ENCODE measurements around the gene CAPRIN2. TPM values are rescaled to one million over a fixed set of nuclear protein-coding genes. Genes with fewer than 3 reads are reported as not detected.

The CAPRIN2 gene
- total RNA-seq, 1 donor from 2014 or later, result 21.2 TPM

- DNase-seq (no peak), ATAC-seq (ENCODE audit: poor library complexity) (no peak)
- intact Hi-C loops (cut with DNase I), result no loop called here
Measured at GRCh38 chr12:30769802-30770201, 15.1 kb upstream of the CAPRIN2 start.

- ATAC-seq (ENCODE audit: poor library complexity) (no peak), DNase-seq (no peak)
Measured at GRCh38 chr12:30764251-30764650, 9.5 kb upstream of the CAPRIN2 start.

GRCh38 chr12:30763053-30763452 lies 8.3 kb upstream of the CAPRIN2 start:
- intact Hi-C loops (cut with DNase I), result no loop called here
- no peak for ATAC-seq (ENCODE audit: poor library complexity)
- DNase-seq, result no peak

More at GRCh38 chr12:30764251-30764650, 9.5 kb upstream of the CAPRIN2 start:
- intact Hi-C loops (cut with DNase I), result no loop called here

DNA sequence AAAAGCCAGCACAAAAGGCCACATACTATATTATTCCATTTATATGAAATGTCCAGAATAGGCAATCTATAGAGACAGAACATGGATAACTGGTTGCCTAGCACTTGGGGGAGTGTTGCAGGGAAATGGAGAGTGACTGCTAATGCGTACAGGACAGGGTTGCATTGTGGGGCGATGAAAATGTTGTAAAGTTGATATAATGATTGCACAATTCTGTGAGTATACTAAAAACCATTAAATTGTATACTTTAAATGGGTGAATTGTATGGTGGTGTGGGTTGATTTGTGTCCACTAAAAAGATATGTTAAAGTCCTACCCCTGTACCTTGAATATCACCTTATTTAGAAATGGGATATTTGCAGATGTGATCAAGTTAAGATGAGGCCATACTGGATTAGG lies 7.0 kb upstream of the CAPRIN2 start:
- intact Hi-C loops (cut with DNase I), result no loop called here
- DNase-seq (no peak), ATAC-seq (ENCODE audit: poor library complexity) (no peak)

- intact Hi-C loops (cut with DNase I), result loop anchor here (10.0 kb wide), 1 partner anchor 63 kb away; the partner anchor contains the start of gene IPO8
- no peak for DNase-seq
Measured at GRCh38 chr12:30757316-30757715, 2.6 kb upstream of the CAPRIN2 start.

DNA sequence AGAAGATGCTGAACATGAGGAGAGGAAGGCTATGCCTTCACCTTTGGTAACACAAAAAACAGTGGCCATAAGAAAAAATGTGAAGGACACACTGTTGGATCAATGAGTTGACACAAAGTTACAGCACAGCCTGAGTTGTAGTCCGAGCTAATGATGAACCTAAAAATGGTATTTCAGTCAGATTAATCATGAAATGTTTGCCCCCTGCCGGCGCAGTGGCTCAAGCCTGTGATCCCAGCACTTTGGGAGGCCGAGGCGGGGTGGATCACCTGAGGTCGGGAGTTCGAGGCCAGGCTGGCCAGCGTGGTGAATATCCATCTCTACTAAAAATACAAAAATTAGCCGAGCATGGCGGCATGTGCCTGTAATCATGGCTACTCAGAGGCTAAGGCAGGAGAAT lies 1.3 kb upstream of the CAPRIN2 start:
- no peak for ATAC-seq (ENCODE audit: poor library complexity)
- intact Hi-C loops (cut with DNase I), result loop anchor here (10.0 kb wide), 1 partner anchor 61 kb away; the partner anchor contains the start of gene IPO8
- no peak for DNase-seq

More at GRCh38 chr12:30757316-30757715, 2.6 kb upstream of the CAPRIN2 start:
- no peak for ATAC-seq (ENCODE audit: poor library complexity)

DNA sequence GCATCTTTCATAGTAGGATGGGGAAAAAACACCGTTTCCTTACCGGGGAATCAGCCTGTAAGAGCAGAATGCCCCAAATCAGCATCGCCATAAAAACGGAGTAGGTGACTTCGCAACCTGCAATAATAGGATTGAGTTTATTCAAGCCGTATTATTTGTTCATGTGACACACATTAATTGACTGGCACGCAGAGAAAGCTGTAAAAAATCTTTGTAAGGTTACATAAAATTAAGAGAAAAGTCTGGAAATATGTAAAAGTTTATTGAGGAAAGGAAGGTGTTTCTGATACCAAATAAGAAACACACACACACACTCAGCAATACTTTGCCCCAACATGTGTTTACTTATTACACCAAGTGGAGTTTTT lies 628 bp upstream of the CAPRIN2 start:
- ATAC-seq (ENCODE audit: poor library complexity), result no peak
- no peak for DNase-seq
- intact Hi-C loops (cut with DNase I), result loop anchor here (10.0 kb wide), 1 partner anchor 61 kb away; the partner anchor contains the start of gene IPO8

GRCh38 chr12:30754383-30754749 lies 385 bp downstream of the CAPRIN2 start:
- ATAC-seq (ENCODE audit: poor library complexity), result no peak
- DNase-seq, result no peak
- intact Hi-C loops (cut with DNase I), result loop anchor here (10.0 kb wide), 1 partner anchor 60 kb away; the partner anchor contains the start of gene IPO8

DNA sequence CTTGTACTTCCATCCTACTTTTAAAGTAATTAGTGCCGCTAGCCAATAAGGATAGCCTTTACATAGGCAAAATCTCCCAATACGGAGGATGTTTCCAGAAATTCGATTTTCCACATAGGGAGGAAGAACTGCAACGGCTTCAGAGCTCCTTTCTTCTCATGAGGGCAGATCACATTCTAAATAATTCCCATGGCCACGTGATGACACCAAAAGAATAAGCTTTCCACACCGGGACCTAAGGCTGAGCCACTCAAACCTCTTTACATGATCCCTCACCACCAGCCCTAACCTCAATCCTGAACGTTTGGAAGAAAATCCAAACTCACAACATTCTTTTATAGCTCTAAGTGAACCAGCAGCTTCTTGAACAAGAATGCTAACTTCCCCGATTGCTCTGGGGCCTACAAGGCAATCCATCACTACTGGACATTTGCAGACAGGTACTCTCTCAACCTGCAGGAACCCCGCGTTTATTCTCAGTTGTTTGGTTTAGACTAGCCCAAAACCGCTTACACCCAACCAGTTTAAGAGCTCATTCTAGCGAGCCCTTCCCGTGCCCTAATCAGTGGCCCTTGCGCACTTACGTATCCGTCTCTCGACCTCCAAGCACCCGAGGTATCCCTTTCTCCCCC lies 884 bp downstream of the CAPRIN2 start:
- no peak for DNase-seq
- no peak for ATAC-seq (ENCODE audit: poor library complexity)
- intact Hi-C loops (cut with DNase I), result loop anchor here (10.0 kb wide), 1 partner anchor 59 kb away; the partner anchor contains the start of gene IPO8

DNA sequence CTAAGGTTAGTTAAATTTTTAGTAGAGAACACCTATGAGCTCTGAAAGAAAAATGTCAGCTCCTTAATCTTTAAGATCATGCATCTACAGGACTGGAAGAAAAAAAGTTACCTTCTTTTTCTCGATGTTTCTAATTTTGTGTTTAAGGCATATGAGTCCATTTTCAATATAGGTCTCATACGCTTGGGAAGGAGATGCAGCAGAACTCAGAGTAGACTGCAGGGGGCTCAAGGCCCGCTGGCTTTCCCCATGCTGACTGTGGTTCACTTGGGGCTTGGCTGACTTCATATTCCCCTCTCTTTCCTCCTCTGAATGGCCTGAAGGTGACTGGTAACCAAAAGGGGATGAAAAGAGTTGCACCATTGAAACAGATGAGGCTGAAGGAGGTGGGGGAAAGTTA lies 1.5 kb downstream of the CAPRIN2 start:
- intact Hi-C loops (cut with DNase I), result loop anchor here (10.0 kb wide), 1 partner anchor 58 kb away; the partner anchor contains the start of gene IPO8
- ATAC-seq (ENCODE audit: poor library complexity) (no peak), DNase-seq (no peak)

DNA sequence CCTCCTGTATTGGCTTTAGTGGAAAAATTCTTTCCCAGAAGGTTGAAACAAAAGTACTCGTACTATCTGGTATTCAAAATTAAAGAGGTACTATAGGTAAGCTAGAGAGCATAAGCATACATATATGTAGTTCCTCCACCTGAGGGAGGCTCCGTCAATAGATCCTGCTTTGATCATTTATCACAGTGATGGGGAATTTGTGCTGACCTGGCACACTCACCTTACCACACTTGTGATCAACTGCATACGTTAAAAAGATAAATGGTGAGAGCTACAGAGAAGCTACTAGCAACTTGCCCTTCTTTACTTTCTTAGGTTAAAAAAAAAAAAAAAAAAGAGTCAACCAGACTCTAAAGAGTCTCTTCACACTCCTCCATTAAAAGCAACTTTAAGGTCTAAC lies 2.5 kb downstream of the CAPRIN2 start:
- DNase-seq (no peak), ATAC-seq (ENCODE audit: poor library complexity) (no peak)
- intact Hi-C loops (cut with DNase I), result loop anchor here (10.0 kb wide), 1 partner anchor 57 kb away; the partner anchor contains the start of gene IPO8

DNA sequence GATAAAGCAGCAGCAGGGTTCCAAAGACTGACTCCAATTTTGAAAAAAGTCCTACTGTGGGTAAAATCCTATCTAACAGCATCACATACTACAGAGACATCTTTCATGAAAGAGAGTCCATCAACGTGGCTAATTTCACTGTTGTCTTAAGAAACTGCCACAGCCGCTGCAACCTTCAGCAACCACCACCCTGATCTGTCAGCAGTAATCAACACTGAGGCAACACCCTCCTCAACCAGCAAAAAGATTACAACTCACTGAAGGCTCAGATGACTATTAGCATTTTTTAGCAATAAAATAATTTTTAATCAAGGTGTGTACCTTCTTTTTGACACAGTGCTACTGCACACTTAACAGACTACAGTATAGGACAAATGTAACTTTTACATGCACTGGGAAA lies 6.6 kb downstream of the CAPRIN2 start:
- ATAC-seq (ENCODE audit: poor library complexity) (no peak), DNase-seq (no peak)
- intact Hi-C loops (cut with DNase I), result no loop called here

DNA sequence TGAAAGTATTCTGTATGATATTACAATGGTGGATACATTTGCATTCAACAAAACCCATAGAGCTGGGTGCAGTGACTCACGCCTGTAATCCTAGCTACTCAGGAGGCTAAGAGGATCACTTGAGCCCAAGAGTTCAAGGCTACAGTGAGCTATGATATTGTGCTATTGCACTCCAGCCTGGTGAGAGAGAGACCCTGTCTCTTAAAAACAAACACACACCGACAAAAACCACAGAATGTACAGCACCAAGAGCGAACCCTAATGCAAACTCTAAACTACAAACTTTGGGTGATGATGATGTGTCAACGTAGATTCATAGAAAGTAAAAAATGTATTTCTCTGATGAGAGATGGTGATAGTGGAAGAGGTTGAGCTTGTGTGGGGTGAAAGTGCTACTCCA lies 8.6 kb downstream of the CAPRIN2 start:
- no peak for DNase-seq
- intact Hi-C loops (cut with DNase I), result no loop called here
- no peak for ATAC-seq (ENCODE audit: poor library complexity)

- intact Hi-C loops (cut with DNase I), result no loop called here
- no peak for ATAC-seq (ENCODE audit: poor library complexity)
- no peak for DNase-seq
Measured at GRCh38 chr12:30744321-30744720, 10.4 kb downstream of the CAPRIN2 start.

DNA sequence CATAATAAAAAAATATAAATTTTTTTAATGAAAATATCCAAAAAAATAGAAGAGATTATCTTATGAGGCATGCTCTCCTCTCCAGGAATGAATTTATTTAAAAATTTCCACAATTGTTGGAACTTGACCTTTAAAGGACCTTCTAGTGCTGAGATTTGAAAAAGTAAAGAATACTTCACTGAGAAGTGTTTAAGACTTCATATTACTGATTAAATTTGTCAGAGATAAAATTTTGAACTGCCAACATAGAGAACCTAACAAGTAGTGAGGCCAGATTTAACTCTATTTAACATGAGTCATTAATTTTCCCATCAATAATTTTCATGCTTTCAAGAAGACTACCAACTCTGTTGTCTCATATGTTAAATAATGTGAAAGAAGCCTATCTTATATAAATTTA lies 14.5 kb downstream of the CAPRIN2 start:
- intact Hi-C loops (cut with DNase I), result no loop called here
- DNase-seq (no peak), ATAC-seq (ENCODE audit: poor library complexity) (no peak)

- intact Hi-C loops (cut with DNase I), result no loop called here
- ATAC-seq (ENCODE audit: poor library complexity) (no peak), DNase-seq (no peak)
Measured at GRCh38 chr12:30739020-30739419, 15.7 kb downstream of the CAPRIN2 start.

- DNase-seq, result no peak
- no peak for ATAC-seq (ENCODE audit: poor library complexity)
- intact Hi-C loops (cut with DNase I), result no loop called here
Measured at GRCh38 chr12:30732954-30733637, 21.7 kb downstream of the CAPRIN2 start.

- DNase-seq (no peak), ATAC-seq (ENCODE audit: poor library complexity) (no peak)
- intact Hi-C loops (cut with DNase I), result no loop called here
Measured at GRCh38 chr12:30730011-30730410, 24.7 kb downstream of the CAPRIN2 start.

- no peak for ATAC-seq (ENCODE audit: poor library complexity)
- intact Hi-C loops (cut with DNase I), result no loop called here
- DNase-seq, result no peak
Measured at GRCh38 chr12:30729547-30729946, 25.2 kb downstream of the CAPRIN2 start.

DNA sequence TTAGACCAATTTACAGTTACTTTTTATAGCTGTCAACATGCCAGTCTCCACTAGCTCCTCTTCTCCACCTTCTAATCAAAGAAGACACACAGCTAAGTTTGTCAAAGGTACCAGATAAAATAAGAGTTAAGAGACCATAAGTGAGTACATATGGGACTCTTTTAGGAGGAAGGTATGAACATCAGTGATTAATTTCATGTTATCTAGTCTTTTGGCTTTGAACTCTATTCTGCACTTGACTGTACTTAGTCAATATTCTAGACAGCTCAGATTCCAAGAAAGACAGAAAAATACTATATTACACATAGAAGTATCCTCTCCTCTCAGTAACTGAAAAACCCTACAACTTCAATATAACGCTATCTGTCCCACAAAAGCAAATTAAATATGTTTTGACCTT lies 28.1 kb downstream of the CAPRIN2 start:
- no peak for DNase-seq
- intact Hi-C loops (cut with DNase I), result no loop called here
- ATAC-seq (ENCODE audit: poor library complexity), result no peak
